OCI-M2 (cell line): ENCODE results near the gene ABI3BP.

ENCODE experiments used
- DNase-seq: peaks from one replicate; lab custom pipeline; 2025; ENCODE audit not compliant: unreplicated experiment; lab: John Stamatoyannopoulos, UW

Gene ABI3BP

GRCh38 chr3:100844063-100844936 is 148.9 kb downstream of the ABI3BP start:
- no peak for DNase-seq

GRCh38 chr3:100838157-100838556 is 155.1 kb downstream of the ABI3BP start:
- DNase-seq = no peak

DNA sequence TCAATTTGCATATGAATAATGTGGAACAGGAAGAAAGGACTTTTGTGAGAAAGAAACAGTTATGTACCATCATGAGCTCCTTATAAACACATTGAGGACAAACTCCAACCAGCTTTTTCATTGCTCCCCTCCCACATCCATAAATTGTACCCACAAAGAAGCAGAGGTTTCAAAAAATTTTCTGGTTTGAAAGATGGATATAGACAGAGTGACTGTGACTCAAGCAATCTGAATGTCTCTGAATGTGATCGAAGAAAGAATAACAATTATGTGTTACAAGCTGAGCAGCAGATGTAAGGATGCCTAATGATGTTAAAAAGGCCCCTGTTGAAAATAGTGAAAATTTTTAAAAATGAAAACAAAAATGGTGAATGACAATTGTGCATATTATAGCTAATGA is 156.6 kb downstream of the ABI3BP start:
- no peak for DNase-seq

GRCh38 chr3:100834332-100834731 is 158.9 kb downstream of the ABI3BP start:
- no peak for DNase-seq

GRCh38 chr3:100833483-100833882 is 159.7 kb downstream of the ABI3BP start:
- no peak for DNase-seq

- DNase-seq = no peak
These were observed 161.6 kb downstream of the ABI3BP start for GRCh38 chr3:100831629-100832028.

GRCh38 chr3:100830931-100831330 is 162.3 kb downstream of the ABI3BP start:
- DNase-seq = no peak

DNA sequence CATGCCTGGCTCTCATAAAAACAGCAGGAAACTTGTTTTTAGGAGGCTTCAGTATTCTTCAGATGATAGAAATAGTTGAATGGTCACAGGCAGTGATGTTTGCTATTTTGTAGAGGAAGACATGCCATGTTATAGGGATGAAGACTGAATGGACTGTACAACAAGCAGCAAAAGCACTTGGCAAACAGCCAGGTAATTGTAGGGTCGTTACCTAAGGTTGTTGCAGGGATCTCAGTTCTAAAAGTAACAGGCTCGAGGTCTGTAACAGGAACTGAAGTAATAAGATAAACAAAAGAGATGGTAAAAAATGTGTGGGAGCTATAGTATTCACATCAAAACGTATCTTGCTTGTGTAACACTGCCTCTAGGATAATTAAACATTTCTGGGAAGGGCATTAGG is 167.6 kb downstream of the ABI3BP start:
- DNase-seq = no peak

- no peak for DNase-seq
These were observed 177.6 kb downstream of the ABI3BP start for GRCh38 chr3:100815583-100815982.

DNA sequence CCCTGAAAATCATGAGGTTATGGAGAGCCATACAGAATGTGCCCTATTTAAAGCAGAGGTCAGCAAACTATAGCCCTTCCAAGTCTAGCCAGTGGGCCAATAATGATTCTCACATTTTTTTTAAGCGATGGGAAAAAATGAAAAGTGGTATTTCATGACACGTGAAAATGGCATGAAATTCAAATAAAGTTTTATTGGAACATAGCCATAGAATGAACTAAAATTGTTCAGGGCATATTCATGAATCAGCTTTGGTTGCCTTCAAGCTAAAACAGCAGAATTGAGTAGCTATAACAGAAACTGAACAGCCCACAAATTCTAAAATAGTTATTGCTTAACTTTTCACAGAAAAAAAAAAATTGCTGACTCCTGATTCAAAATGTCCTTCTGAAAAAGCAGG is 179.4 kb downstream of the ABI3BP start:
- DNase-seq = no peak

- DNase-seq = no peak
These were observed 181.3 kb downstream of the ABI3BP start for GRCh38 chr3:100811779-100812507.

DNA sequence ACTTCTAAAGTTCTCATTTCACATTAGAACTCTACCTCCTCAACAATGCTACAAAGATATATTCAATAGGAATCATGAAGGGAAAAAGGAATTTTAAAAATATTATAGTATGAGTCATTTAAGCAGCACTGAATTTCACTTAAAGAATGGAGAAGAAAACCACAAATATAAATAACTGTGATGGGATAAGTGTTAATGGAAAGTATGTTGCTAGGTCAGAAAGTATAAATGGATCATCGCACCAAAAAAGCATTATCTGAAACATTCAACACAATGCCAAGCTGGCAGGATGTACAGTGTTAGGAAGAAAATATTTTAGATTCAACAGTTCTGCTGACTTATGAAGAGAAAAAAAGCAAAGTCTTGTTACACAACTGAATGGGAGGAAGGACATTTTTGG is 182.6 kb downstream of the ABI3BP start:
- no peak for DNase-seq

- DNase-seq = no peak
These were observed 188.6 kb downstream of the ABI3BP start for GRCh38 chr3:100804631-100805030.

GRCh38 chr3:100803711-100804110 is 189.5 kb downstream of the ABI3BP start:
- no peak for DNase-seq

DNA sequence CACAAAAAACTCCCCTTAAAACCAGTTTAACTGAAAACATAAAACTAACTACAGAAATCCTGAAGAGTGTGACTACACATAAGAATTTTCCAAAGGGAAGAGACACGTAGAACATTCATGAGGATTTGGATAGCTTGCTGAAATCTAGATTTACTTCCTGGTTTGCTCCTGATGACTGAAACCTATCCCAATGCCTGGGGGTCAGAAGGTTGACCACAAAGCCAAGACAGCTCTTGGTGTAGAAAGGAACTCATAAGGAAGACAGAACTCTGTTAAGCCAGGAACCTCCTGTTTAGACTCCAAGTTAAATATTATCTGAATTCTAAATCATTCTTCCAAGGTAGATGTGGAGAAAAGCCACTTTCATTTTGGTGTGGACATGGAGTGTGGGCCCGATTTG is 191.1 kb downstream of the ABI3BP start:
- no peak for DNase-seq

GRCh38 chr3:100798012-100798411 is 195.2 kb downstream of the ABI3BP start:
- no peak for DNase-seq

GRCh38 chr3:100796556-100796955 is 196.7 kb downstream of the ABI3BP start:
- peak; percentile 35 for DNase-seq

- DNase-seq = no peak
These were observed 203.6 kb downstream of the ABI3BP start for GRCh38 chr3:100789579-100789978.

DNA sequence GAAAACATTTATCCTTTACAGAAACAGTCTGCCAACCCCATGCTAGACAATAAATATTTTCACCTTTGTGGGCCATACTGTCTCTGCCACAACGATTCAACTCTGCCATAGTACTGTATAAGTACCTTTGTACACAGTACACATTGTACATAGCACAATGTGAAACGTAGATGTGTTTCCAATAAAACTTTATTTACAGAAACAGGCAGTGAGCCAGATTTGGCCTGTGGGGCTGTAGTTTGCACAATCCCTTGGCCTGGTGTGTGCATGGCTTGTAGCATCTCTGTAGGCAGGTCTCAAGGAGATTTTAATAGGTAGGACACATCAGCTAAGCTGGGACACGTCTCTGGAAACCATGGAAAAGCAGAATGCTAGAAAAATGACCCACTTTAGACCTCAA is 209.6 kb downstream of the ABI3BP start:
- DNase-seq = no peak

GRCh38 chr3:100782906-100783305 is 210.3 kb downstream of the ABI3BP start:
- DNase-seq = no peak

DNA sequence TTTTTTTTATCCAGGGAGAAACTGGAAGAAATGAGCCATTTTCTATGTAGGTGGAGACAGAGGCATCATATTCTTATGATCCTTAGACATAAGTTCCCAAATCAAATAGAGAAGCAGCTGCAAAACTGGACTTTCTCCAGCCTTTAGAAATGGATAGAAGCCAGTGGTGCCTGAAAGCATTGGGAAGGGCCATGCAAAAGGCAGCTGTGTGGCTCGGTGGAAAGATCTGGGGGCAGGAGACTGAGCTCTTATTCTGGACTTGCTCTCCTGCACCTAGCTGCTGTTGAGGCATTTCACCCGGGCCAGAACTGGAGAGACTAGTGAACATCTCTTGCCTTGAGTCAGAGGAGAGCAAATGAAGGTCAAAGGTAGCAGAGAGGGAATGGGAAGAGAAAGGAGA is 210.9 kb downstream of the ABI3BP start:
- DNase-seq = no peak

GRCh38 chr3:100781301-100781700 is 211.9 kb downstream of the ABI3BP start:
- no peak for DNase-seq
